Stimulated activated CD8-positive, alpha-beta memory T cell treated with anti-CD3 and anti-CD28 coated beads, Interleukin-15, amount 100 ng/mL, for 48 hours (primary cell): ENCODE data around the gene PDIA2.
"Not testable (repeated sequence)": the region's sequence is repeated elsewhere in the genome, so short reads cannot be mapped to it uniquely, and the experiment has no call there.

Experiments
- DNase-seq, 2 donors: peaks; one replicate each; pipeline ENCODE4 v3.0.0-alpha.2; 2020; ENCODE audit warnings: low read depth in 2 of 2

PDIA2 gene

GRCh38 chr16:283033-283805 lies at the start of gene PDIA2:
TSS of gene PDIA2 (plus strand) at chr16:283164. CDS start at chr16:283170, 6 bp downstream.
- no peak for DNase-seq

GRCh38 chr16:234468-235305 lies 48.3 kb upstream of the PDIA2 start, which contains the start of gene FAM234A:
TSS of gene FAM234A (plus strand) at chr16:234821. CDS start at chr16:254414, 19,593 bp downstream.
- DNase-seq = peak; percentile 90 to 91

GRCh38 chr16:239948-240277 lies 43.1 kb upstream of the PDIA2 start:
- DNase-seq = no peak

- DNase-seq = no peak
Measured at GRCh38 chr16:240559-240958, 42.4 kb upstream of the PDIA2 start.

GRCh38 chr16:242281-242680 lies 40.7 kb upstream of the PDIA2 start:
- no peak for DNase-seq

GRCh38 chr16:243348-243747 lies 39.6 kb upstream of the PDIA2 start:
- DNase-seq = no peak

GRCh38 chr16:245105-245504 lies 37.9 kb upstream of the PDIA2 start:
- no peak for DNase-seq

- DNase-seq = no peak
Measured at GRCh38 chr16:247027-247426, 35.9 kb upstream of the PDIA2 start.

GRCh38 chr16:249431-249830 lies 33.5 kb upstream of the PDIA2 start:
- no peak for DNase-seq

- peak in 1 of 2 donors; percentile 13 for DNase-seq
Measured at GRCh38 chr16:252366-253337, 30.3 kb upstream of the PDIA2 start.

- no peak for DNase-seq
Measured at GRCh38 chr16:253833-254232, 29.1 kb upstream of the PDIA2 start.

GRCh38 chr16:254461-254860 lies 28.5 kb upstream of the PDIA2 start:
- DNase-seq = no peak

GRCh38 chr16:255183-255582 lies 27.8 kb upstream of the PDIA2 start:
- no peak for DNase-seq

GRCh38 chr16:258091-258490 lies 24.9 kb upstream of the PDIA2 start:
- DNase-seq = not testable (repeated sequence)

- DNase-seq = no peak
Measured at GRCh38 chr16:259226-259625, 23.7 kb upstream of the PDIA2 start.

- DNase-seq = no peak
Measured at GRCh38 chr16:259814-260253, 23.1 kb upstream of the PDIA2 start.

GRCh38 chr16:260326-260725 lies 22.6 kb upstream of the PDIA2 start:
- no peak for DNase-seq

- DNase-seq = no peak
Measured at GRCh38 chr16:261031-261691, 21.8 kb upstream of the PDIA2 start.

GRCh38 chr16:262121-262745 lies 20.7 kb upstream of the PDIA2 start:
- no peak for DNase-seq

- no peak for DNase-seq
Measured at GRCh38 chr16:263182-263774, 19.7 kb upstream of the PDIA2 start.
